CD8-positive, alpha-beta memory T cell (primary cell): ENCODE data around the gene CBX1. TPM values are rescaled to one million over a fixed set of nuclear protein-coding genes. Genes with fewer than 3 reads are reported as not detected.

Source experiments
- CTCF ChIA-PET: fragments of 350-600 bp; sonication (Branson Sonifier 250); formaldehyde crosslinking; loops from one replicate; lab custom pipeline; 2021; ENCODE audit warnings: antibody characterized with exemption; lab: Charles Lee
- POLR2A ChIA-PET: fragments of 350-600 bp; sonication (Branson Sonifier 250); formaldehyde crosslinking; loops from one replicate; lab custom pipeline; 2021; ENCODE audit warnings: antibody characterized with exemption; lab: Charles Lee
- DNase-seq, 5 donors: peaks; one replicate each; pipeline versions ENCODE4 v3.0.0 to v3.0.0-alpha.2; 2020 to 2022; ENCODE audit warnings: mixed read lengths in 1 of 5
- H3K27ac ChIP-seq: one replicate; pipeline ENCODE4 v1.7.0; 2013; ENCODE audit warnings: low read depth, mild to moderate bottlenecking, low read length, moderate library complexity
- H3K27me3 ChIP-seq: 2 replicates; pipeline ENCODE4 v1.7.0; 2013; ENCODE audit warnings: low read length, mild to moderate bottlenecking; ENCODE audit not compliant: insufficient read depth, poor library complexity, severe bottlenecking
- H3K36me3 ChIP-seq: 2 replicates; pipeline ENCODE4 v1.7.0; 2013; ENCODE audit warnings: mild to moderate bottlenecking, low read length, moderate library complexity; ENCODE audit not compliant: insufficient read depth
- H3K4me1 ChIP-seq: 2 replicates; pipeline ENCODE4 v1.7.0; 2013; ENCODE audit warnings: mild to moderate bottlenecking, low read length, moderate library complexity; ENCODE audit not compliant: insufficient read depth
- H3K4me3 ChIP-seq: 2 replicates; pipeline ENCODE4 v1.7.0; 2013; ENCODE audit warnings: mild to moderate bottlenecking, low read length
- H3K9me3 ChIP-seq: 2 replicates; pipeline ENCODE4 v1.7.0; 2013; ENCODE audit warnings: mild to moderate bottlenecking, low read length
- H3K27ac Mint-ChIP-seq, 8 donors: one replicate each; pipeline ENCODE4 v1.8.0; 2020 to 2021; ENCODE audit warnings: mixed read lengths in 8 of 8, mild to moderate bottlenecking in 6 of 8, inconsistent platforms in 3 of 8, moderate library complexity in 3 of 8
- H3K27me3 Mint-ChIP-seq, 2 donors: one replicate each; pipeline ENCODE4 v1.8.0; 2020 to 2021; ENCODE audit warnings: mixed read lengths in 2 of 2, mild to moderate bottlenecking in 1 of 2, moderate library complexity in 1 of 2
- H3K36me3 Mint-ChIP-seq, 3 donors: one replicate each; pipeline ENCODE4 v1.8.0; 2020 to 2021; ENCODE audit warnings: mixed read lengths in 3 of 3, inconsistent platforms in 1 of 3, mild to moderate bottlenecking in 1 of 3
- H3K4me1 Mint-ChIP-seq, 3 donors: one replicate each; pipeline ENCODE4 v1.8.0; 2020 to 2021; ENCODE audit warnings: mixed read lengths in 3 of 3, inconsistent platforms in 1 of 3, mild to moderate bottlenecking in 1 of 3
- H3K4me3 Mint-ChIP-seq, 7 donors: one replicate each; pipeline ENCODE4 v1.8.0; 2020 to 2021; ENCODE audit warnings: mixed read lengths in 7 of 7, mild to moderate bottlenecking in 6 of 7, moderate library complexity in 4 of 7, inconsistent platforms in 2 of 7
- H3K9me3 Mint-ChIP-seq, 5 donors: one replicate each; pipeline ENCODE4 v1.8.0; 2020 to 2022; ENCODE audit warnings: mixed read lengths in 5 of 5, mild to moderate bottlenecking in 3 of 5, moderate library complexity in 2 of 5, inconsistent platforms in 1 of 5
- polyA plus RNA-seq: library from polyadenylated mRNA; unstranded; fragments of 300-500 nt; fragmentation: Illumina TruSeq; gene quantifications from one replicate; pipeline ENCODE4 v1.2.3, GENCODE V29; 2021
- total RNA-seq, 2 experiments: library from RNA; stranded (reverse); gene quantifications; one replicate each; pipeline ENCODE4 v1.2.3, GENCODE V29; 2021

CBX1 gene
- total and polyA plus RNA-seq, 3 experiments from 2014 or later, result 21.1 to 65.1 (median 63.1) TPM

GRCh38 chr17:48062273-48062672 is 39.0 kb downstream of the CBX1 start:
- Mint-ChIP-seq H3K4me1 (peaks cover 0 to 2% (median 0%) of the 10 kb centered on the region in 3 donors), H3K27me3 (no peaks in the 10 kb centered on the region), H3K36me3 (peaks cover 0 to 86% (median 21%) of the 10 kb centered on the region in 3 donors), H3K4me3 (no peak overlapping the region), H3K9me3 (no peaks in the 10 kb centered on the region), H3K27ac (no peak overlapping the region)
- H3K36me3 ChIP-seq, result peaks cover 44% of the 10 kb centered on the region
- POLR2A ChIA-PET, result no interaction called here
- no peaks in the 10 kb centered on the region for H3K9me3 ChIP-seq
- no peaks in the 10 kb centered on the region for H3K4me1 ChIP-seq
- no peak overlapping the region for H3K27ac ChIP-seq
- CTCF ChIA-PET, result interaction anchor here (0.9 to 1.9 kb wide), 4 partner anchors 11 to 363 kb away, joined by 3 to 4 read pairs (median 3); no protein-coding TSS in a partner anchor
- DNase-seq, result no peak
- no peak overlapping the region for H3K4me3 ChIP-seq
- no peaks in the 10 kb centered on the region for H3K27me3 ChIP-seq

GRCh38 chr17:48060249-48060648 is 41.0 kb downstream of the CBX1 start:
- H3K9me3 ChIP-seq, result no peaks in the 10 kb centered on the region
- peaks cover 0 to 88% (median 26%) of the 10 kb centered on the region in 3 donors for H3K36me3 Mint-ChIP-seq
- ChIA-PET POLR2A (no interaction called here), CTCF (interaction anchor here (1.9 kb wide), 1 partner anchor 13 kb away, joined by 4 read pairs; no protein-coding TSS in a partner anchor)
- peak overlapping the region in 2 of 8 donors; percentile 23 to 69 for H3K27ac Mint-ChIP-seq
- H3K4me3 ChIP-seq, result no peak overlapping the region
- no peak overlapping the region for H3K4me3 Mint-ChIP-seq
- no peaks in the 10 kb centered on the region for H3K9me3 Mint-ChIP-seq
- peaks cover 55% of the 10 kb centered on the region for H3K36me3 ChIP-seq
- no peaks in the 10 kb centered on the region for H3K4me1 ChIP-seq
- DNase-seq, result no peak
- H3K27me3 ChIP-seq, result no peaks in the 10 kb centered on the region
- no peaks in the 10 kb centered on the region for H3K27me3 Mint-ChIP-seq
- no peak overlapping the region for H3K27ac ChIP-seq
- peaks cover 10 to 13% (median 13%) of the 10 kb centered on the region in 3 donors for H3K4me1 Mint-ChIP-seq

GRCh38 chr17:48059125-48059668 is 42.1 kb downstream of the CBX1 start:
- Mint-ChIP-seq H3K9me3 (no peaks in the 10 kb centered on the region), H3K27me3 (no peaks in the 10 kb centered on the region), H3K27ac (no peak overlapping the region), H3K36me3 (peaks cover 0 to 82% (median 21%) of the 10 kb centered on the region in 3 donors), H3K4me3 (no peak overlapping the region), H3K4me1 (peaks cover 14 to 16% (median 16%) of the 10 kb centered on the region in 3 donors)
- POLR2A ChIA-PET, result interaction anchor here (1.5 kb wide), 1 partner anchor 11 kb away, joined by 7 read pairs; the partner anchor contains the start of gene NFE2L1
- no peak overlapping the region for H3K4me3 ChIP-seq
- no peaks in the 10 kb centered on the region for H3K9me3 ChIP-seq
- no peaks in the 10 kb centered on the region for H3K27me3 ChIP-seq
- H3K4me1 ChIP-seq, result no peaks in the 10 kb centered on the region
- H3K27ac ChIP-seq, result no peak overlapping the region
- CTCF ChIA-PET, result interaction anchor here (1.2 kb wide), 1 partner anchor 33 kb away, joined by 4 read pairs; no protein-coding TSS in a partner anchor
- no peak for DNase-seq
- H3K36me3 ChIP-seq, result peaks cover 52% of the 10 kb centered on the region

GRCh38 chr17:48058393-48059124 is 42.7 kb downstream of the CBX1 start:
- DNase-seq, result no peak
- H3K36me3 ChIP-seq, result peaks cover 52% of the 10 kb centered on the region
- no peaks in the 10 kb centered on the region for H3K27me3 ChIP-seq
- no peak overlapping the region for H3K27ac ChIP-seq
- Mint-ChIP-seq H3K36me3 (peaks cover 0 to 81% (median 20%) of the 10 kb centered on the region in 3 donors), H3K4me1 (peaks cover 16 to 17% (median 16%) of the 10 kb centered on the region in 3 donors), H3K4me3 (no peak overlapping the region), H3K27ac (no peak overlapping the region), H3K27me3 (no peaks in the 10 kb centered on the region), H3K9me3 (no peaks in the 10 kb centered on the region)
- H3K4me3 ChIP-seq, result no peak overlapping the region
- peaks cover 2% of the 10 kb centered on the region for H3K4me1 ChIP-seq
- H3K9me3 ChIP-seq, result no peaks in the 10 kb centered on the region
- CTCF ChIA-PET, result interaction anchor here (0.9 to 1.4 kb wide), 4 partner anchors 16 to 32 kb away, joined by 3 to 4 read pairs (median 4); no protein-coding TSS in a partner anchor
- POLR2A ChIA-PET, result interaction anchor here (1.5 kb wide), 1 partner anchor 11 kb away, joined by 7 read pairs; the partner anchor contains the start of gene NFE2L1

GRCh38 chr17:48057626-48058025 is 43.7 kb downstream of the CBX1 start:
- no peaks in the 10 kb centered on the region for H3K27me3 ChIP-seq
- H3K4me1 ChIP-seq, result peaks cover 12% of the 10 kb centered on the region
- H3K4me3 Mint-ChIP-seq, result no peak overlapping the region
- H3K36me3 Mint-ChIP-seq, result peaks cover 0 to 86% (median 20%) of the 10 kb centered on the region in 3 donors
- H3K27ac Mint-ChIP-seq, result peak overlapping the region in 2 of 8 donors; percentile 9 to 23
- no peak overlapping the region for H3K4me3 ChIP-seq
- ChIA-PET CTCF (interaction anchor here (0.9 to 1.4 kb wide), 3 partner anchors 16 to 22 kb away, joined by 3 to 4 read pairs (median 4); no protein-coding TSS in a partner anchor), POLR2A (interaction anchor here (1.5 kb wide), 1 partner anchor 10 kb away, joined by 7 read pairs; the partner anchor contains the start of gene NFE2L1)
- H3K9me3 ChIP-seq, result no peaks in the 10 kb centered on the region
- no peaks in the 10 kb centered on the region for H3K27me3 Mint-ChIP-seq
- H3K4me1 Mint-ChIP-seq, result peaks cover 22 to 26% (median 25%) of the 10 kb centered on the region in 3 donors
- peaks cover 55% of the 10 kb centered on the region for H3K36me3 ChIP-seq
- no peaks in the 10 kb centered on the region for H3K9me3 Mint-ChIP-seq
- no peak overlapping the region for H3K27ac ChIP-seq
- DNase-seq, result no peak

GRCh38 chr17:48056879-48057278 is 44.4 kb downstream of the CBX1 start:
- peaks cover 27 to 33% (median 32%) of the 10 kb centered on the region in 3 donors for H3K4me1 Mint-ChIP-seq
- POLR2A ChIA-PET, result no interaction called here
- peak overlapping the region in 1 of 8 donors; percentile 91 for H3K27ac Mint-ChIP-seq
- H3K9me3 Mint-ChIP-seq, result no peaks in the 10 kb centered on the region
- Histone ChIP-seq H3K27me3 (no peaks in the 10 kb centered on the region), H3K36me3 (peaks cover 55% of the 10 kb centered on the region), H3K4me3 (no peak overlapping the region), H3K4me1 (peaks cover 19% of the 10 kb centered on the region), H3K27ac (no peak overlapping the region), H3K9me3 (no peaks in the 10 kb centered on the region)
- no peaks in the 10 kb centered on the region for H3K27me3 Mint-ChIP-seq
- DNase-seq, result no peak
- CTCF ChIA-PET, result no interaction called here
- no peak overlapping the region for H3K4me3 Mint-ChIP-seq
- peaks cover 0 to 86% (median 22%) of the 10 kb centered on the region in 3 donors for H3K36me3 Mint-ChIP-seq

GRCh38 chr17:48056246-48056745 is 45.0 kb downstream of the CBX1 start:
- Mint-ChIP-seq H3K27me3 (no peaks in the 10 kb centered on the region), H3K4me1 (peaks cover 33 to 39% (median 36%) of the 10 kb centered on the region in 3 donors), H3K27ac (peak overlapping the region in 4 of 8 donors; percentile 22 to 91 (median 76)), H3K9me3 (no peaks in the 10 kb centered on the region), H3K4me3 (no peak overlapping the region), H3K36me3 (peaks cover 0 to 86% (median 24%) of the 10 kb centered on the region in 3 donors)
- Histone ChIP-seq H3K36me3 (peaks cover 55% of the 10 kb centered on the region), H3K9me3 (no peaks in the 10 kb centered on the region), H3K4me3 (no peak overlapping the region), H3K27me3 (no peaks in the 10 kb centered on the region), H3K27ac (peak overlapping the region; percentile 35), H3K4me1 (peaks cover 25% of the 10 kb centered on the region)
- CTCF ChIA-PET, result no interaction called here
- POLR2A ChIA-PET, result no interaction called here
- no peak for DNase-seq
